HEK293T (cell line): ENCODE data around the gene LYPD6B.

Experiments used
- ARNT ChIP-seq: fragments of 450-650 bp; IDR thresholded peaks from 2 replicates; pipeline ENCODE4 v1.6.1; 2017; ENCODE audit warnings: mild to moderate bottlenecking
- ELF4 ChIP-seq: fragments of 450-650 bp; IDR thresholded peaks from 2 replicates; pipeline ENCODE4 v1.6.1; 2017; ENCODE audit warnings: antibody characterized with exemption
- FOXA1 ChIP-seq: fragments of 450-650 bp; IDR thresholded peaks from 2 replicates; pipeline ENCODE4 v1.6.1; 2016; ENCODE audit warnings: mild to moderate bottlenecking
- FOXM1 ChIP-seq: fragments of 450-650 bp; IDR thresholded peaks from 2 replicates; pipeline ENCODE4 v1.6.1; 2017; ENCODE audit warnings: mild to moderate bottlenecking, borderline replicate concordance
- HDGF ChIP-seq: fragments of 450-650 bp; IDR thresholded peaks from 2 replicates; pipeline ENCODE4 v1.6.1; 2017; ENCODE audit warnings: antibody characterized with exemption, borderline replicate concordance
- NFRKB ChIP-seq: fragments of 450-650 bp; IDR thresholded peaks from 2 replicates; pipeline ENCODE4 v1.6.1; 2016; ENCODE audit warnings: mild to moderate bottlenecking, moderate library complexity
- PKNOX1 ChIP-seq: fragments of 450-650 bp; IDR thresholded peaks from 2 replicates; pipeline ENCODE4 v1.6.1; 2016
- SP1 ChIP-seq: fragments of 450-650 bp; IDR thresholded peaks from 2 replicates; pipeline ENCODE4 v1.6.1; 2017
- ZNF384 ChIP-seq: fragments of 450-650 bp; IDR thresholded peaks from 2 replicates; pipeline ENCODE4 v1.6.1; 2016

GRCh38 chr2:149063177-149063576 is 24.7 kb downstream of the LYPD6B start:
- TF ChIP-seq ZNF384 (no peak), ARNT (no peak), FOXM1 (no peak), NFRKB (no peak), SP1 (no peak), FOXA1 (no peak), ELF4 (no peak), HDGF (no peak), PKNOX1 (no peak)
